ENCODE data around the gene SH3BGRL3. TPM values are rescaled to one million over a fixed set of nuclear protein-coding genes. Genes with fewer than 3 reads are reported as not detected.

SH3BGRL3 gene
- total RNA-seq, 1 experiment from 2014 or later, result 193 TPM

DNA sequence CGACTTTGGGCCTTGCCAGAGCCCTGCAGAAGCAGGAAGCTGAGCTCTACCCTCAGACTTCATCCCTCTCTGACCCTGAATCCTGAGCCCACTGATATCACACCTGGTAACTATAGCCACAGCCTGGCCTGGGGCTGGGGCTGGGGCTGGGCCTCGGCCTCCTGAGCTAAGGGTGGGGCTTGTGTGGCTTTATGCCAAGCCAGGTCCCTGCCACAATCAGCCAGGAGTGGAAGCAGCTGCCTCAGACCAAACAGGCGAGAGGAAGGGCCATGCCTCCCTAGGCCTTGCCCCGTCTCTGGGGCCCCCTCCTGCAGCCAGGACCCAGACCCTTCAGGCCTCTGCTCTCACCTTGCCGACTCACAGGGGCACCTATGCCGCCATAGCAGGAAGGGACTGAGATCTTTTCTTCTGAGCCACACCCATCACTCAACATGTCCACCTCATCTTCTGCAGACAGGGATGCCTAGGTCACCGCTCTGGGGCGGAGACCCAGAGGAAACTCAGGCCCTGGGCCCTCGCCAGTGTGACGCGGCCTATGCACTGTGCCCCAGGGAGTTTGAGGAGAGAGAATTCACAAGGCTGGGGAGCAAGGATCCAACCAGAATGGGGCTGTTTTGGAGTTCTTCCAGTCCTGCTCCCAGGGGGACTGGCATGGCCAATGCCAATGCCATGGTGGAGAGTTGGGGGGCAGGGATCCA, 20.8 kb downstream of the SH3BGRL3 start:
- peaks cover 10% of the 10 kb centered on the region for H3K4me1 ChIP-seq (ENCODE audit: control insufficient read depth, insufficient read depth, low read length)
- H3K4me3 ChIP-seq (ENCODE audit: low read depth in 2 of 2, low read length in 2 of 2), result no peak overlapping the region
- in situ Hi-C loops (cut with HindIII; ENCODE audit: low pct_unique_long_range_greater_than_20kb, low sequenced_read_pairs) (no loop called here), intact Hi-C loops (cut with micrococcal nuclease; ENCODE audit: unreplicated experiment) (no loop called here)
- no peaks in the 10 kb centered on the region for H3K27me3 ChIP-seq (ENCODE audit: control insufficient read depth, insufficient read depth, low read length)
- ATAC-seq (no peak), DNase-seq (ENCODE audit: low read depth, low spot score) (no peak)
- H3K27ac ChIP-seq (ENCODE audit: low read length), result no peak overlapping the region
- H3K9me3 ChIP-seq (ENCODE audit: control insufficient read depth, insufficient read depth, low read depth, low read length), result no peaks in the 10 kb centered on the region
- POLR2A ChIA-PET, result no interaction called here
- CTCF ChIA-PET, result no interaction called here
- TF ChIP-seq, protein P1, sequence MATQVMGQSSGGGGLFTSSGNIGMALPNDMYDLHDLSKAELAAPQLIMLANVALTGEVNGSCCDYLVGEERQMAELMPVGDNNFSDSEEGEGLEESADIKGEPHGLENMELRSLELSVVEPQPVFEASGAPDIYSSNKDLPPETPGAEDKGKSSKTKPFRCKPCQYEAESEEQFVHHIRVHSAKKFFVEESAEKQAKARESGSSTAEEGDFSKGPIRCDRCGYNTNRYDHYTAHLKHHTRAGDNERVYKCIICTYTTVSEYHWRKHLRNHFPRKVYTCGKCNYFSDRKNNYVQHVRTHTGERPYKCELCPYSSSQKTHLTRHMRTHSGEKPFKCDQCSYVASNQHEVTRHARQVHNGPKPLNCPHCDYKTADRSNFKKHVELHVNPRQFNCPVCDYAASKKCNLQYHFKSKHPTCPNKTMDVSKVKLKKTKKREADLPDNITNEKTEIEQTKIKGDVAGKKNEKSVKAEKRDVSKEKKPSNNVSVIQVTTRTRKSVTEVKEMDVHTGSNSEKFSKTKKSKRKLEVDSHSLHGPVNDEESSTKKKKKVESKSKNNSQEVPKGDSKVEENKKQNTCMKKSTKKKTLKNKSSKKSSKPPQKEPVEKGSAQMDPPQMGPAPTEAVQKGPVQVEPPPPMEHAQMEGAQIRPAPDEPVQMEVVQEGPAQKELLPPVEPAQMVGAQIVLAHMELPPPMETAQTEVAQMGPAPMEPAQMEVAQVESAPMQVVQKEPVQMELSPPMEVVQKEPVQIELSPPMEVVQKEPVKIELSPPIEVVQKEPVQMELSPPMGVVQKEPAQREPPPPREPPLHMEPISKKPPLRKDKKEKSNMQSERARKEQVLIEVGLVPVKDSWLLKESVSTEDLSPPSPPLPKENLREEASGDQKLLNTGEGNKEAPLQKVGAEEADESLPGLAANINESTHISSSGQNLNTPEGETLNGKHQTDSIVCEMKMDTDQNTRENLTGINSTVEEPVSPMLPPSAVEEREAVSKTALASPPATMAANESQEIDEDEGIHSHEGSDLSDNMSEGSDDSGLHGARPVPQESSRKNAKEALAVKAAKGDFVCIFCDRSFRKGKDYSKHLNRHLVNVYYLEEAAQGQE (IDR thresholded peaks at IDR 0.05; ENCODE audit: insufficient read depth in 1 of 2, low read depth in 2 of 2, low read length in 1 of 2), result no peak
- TF ChIP-seq SIN3A (IDR thresholded peaks at IDR 0.05; ENCODE audit: borderline replicate concordance, insufficient read depth, low read depth, low read length), result no peak
- no peak for TF ChIP-seq POLR2AphosphoS5 (IDR thresholded peaks at IDR 0.05; ENCODE audit: low read depth, low read length)
- no peak for TF ChIP-seq TCF7L2 (IDR thresholded peaks at IDR 0.05; ENCODE audit: low read depth, low read length)
- TF ChIP-seq, protein P2, sequence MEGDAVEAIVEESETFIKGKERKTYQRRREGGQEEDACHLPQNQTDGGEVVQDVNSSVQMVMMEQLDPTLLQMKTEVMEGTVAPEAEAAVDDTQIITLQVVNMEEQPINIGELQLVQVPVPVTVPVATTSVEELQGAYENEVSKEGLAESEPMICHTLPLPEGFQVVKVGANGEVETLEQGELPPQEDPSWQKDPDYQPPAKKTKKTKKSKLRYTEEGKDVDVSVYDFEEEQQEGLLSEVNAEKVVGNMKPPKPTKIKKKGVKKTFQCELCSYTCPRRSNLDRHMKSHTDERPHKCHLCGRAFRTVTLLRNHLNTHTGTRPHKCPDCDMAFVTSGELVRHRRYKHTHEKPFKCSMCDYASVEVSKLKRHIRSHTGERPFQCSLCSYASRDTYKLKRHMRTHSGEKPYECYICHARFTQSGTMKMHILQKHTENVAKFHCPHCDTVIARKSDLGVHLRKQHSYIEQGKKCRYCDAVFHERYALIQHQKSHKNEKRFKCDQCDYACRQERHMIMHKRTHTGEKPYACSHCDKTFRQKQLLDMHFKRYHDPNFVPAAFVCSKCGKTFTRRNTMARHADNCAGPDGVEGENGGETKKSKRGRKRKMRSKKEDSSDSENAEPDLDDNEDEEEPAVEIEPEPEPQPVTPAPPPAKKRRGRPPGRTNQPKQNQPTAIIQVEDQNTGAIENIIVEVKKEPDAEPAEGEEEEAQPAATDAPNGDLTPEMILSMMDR (IDR thresholded peaks at IDR 0.05), result no peak
- no TSS peak for BruUV-seq (replicated peaks)
- H3K36me3 ChIP-seq (ENCODE audit: control insufficient read depth, insufficient read depth, low read length), result no peaks in the 10 kb centered on the region

GRCh38 chr1:26302733-26303405, 23.0 kb downstream of the SH3BGRL3 start:
- ChIA-PET CTCF (interaction anchor here (0.9 kb wide), 1 partner anchor 114 kb away, joined by 3 read pairs; no protein-coding TSS in a partner anchor), POLR2A (interaction anchor here (0.6 kb wide), 1 partner anchor 145 kb away, joined by 3 read pairs; no protein-coding TSS in a partner anchor)
- Histone ChIP-seq H3K36me3 (ENCODE audit: control insufficient read depth, insufficient read depth, low read length) (no peaks in the 10 kb centered on the region; the same call in 1 of the 2 replicates), H3K4me1 (ENCODE audit: control insufficient read depth, insufficient read depth, low read length) (peaks cover 17% of the 10 kb centered on the region), H3K9me3 (ENCODE audit: control insufficient read depth, insufficient read depth, low read depth, low read length) (no peaks in the 10 kb centered on the region), H3K27ac (ENCODE audit: low read length) (no peak overlapping the region), H3K4me3 (ENCODE audit: low read depth in 2 of 2, low read length in 2 of 2) (no peak overlapping the region), H3K27me3 (ENCODE audit: control insufficient read depth, insufficient read depth, low read length) (no peaks in the 10 kb centered on the region)
- intact Hi-C loops (cut with micrococcal nuclease; ENCODE audit: unreplicated experiment) (no loop called here), in situ Hi-C loops (cut with HindIII; ENCODE audit: low pct_unique_long_range_greater_than_20kb, low sequenced_read_pairs) (no loop called here)
- DNase-seq (ENCODE audit: low read depth, low spot score) (no peak), ATAC-seq (no peak)
- BruUV-seq (replicated peaks), result no TSS peak
- TF ChIP-seq TCF7L2 (IDR thresholded peaks at IDR 0.05; ENCODE audit: low read depth, low read length) (no peak), POLR2AphosphoS5 (IDR thresholded peaks at IDR 0.05; ENCODE audit: low read depth, low read length) (no peak), SIN3A (IDR thresholded peaks at IDR 0.05; ENCODE audit: borderline replicate concordance, insufficient read depth, low read depth, low read length) (no peak)
- TF ChIP-seq, protein P2 (IDR thresholded peaks at IDR 0.05), result no peak
- TF ChIP-seq, protein P1 (IDR thresholded peaks at IDR 0.05; ENCODE audit: insufficient read depth in 1 of 2, low read depth in 2 of 2, low read length in 1 of 2), result no peak
